Parathyroid adenoma (tissue), 2 donors: Measurements from ENCODE around the gene RAPGEF2.

Source experiments
- H2AFZ ChIP-seq: fragments of 300-600 bp; sonication (generic); one replicate; pipeline ENCODE4 v1.7.0; 2017; ENCODE audit warnings: antibody characterized with exemption, mild to moderate bottlenecking
- H3K27ac ChIP-seq: fragments of 300-600 bp; sonication (generic); one replicate; pipeline ENCODE4 v1.7.0; 2017
- H3K27me3 ChIP-seq: fragments of 300-600 bp; sonication (generic); one replicate; pipeline ENCODE4 v1.7.0; 2017; ENCODE audit warnings: low read length; ENCODE audit not compliant: control insufficient read depth, insufficient read depth
- H3K36me3 ChIP-seq: fragments of 300-600 bp; sonication (generic); one replicate; pipeline ENCODE4 v1.7.0; 2017; ENCODE audit warnings: low read length; ENCODE audit not compliant: control insufficient read depth, insufficient read depth
- H3K4me1 ChIP-seq: fragments of 300-600 bp; sonication (generic); one replicate; pipeline ENCODE4 v1.7.0; 2017; ENCODE audit warnings: control low read depth
- H3K4me2 ChIP-seq: fragments of 300-600 bp; sonication (generic); one replicate; pipeline ENCODE4 v1.7.0; 2017; ENCODE audit warnings: low read length
- H3K4me3 ChIP-seq: fragments of 300-600 bp; sonication (generic); one replicate; pipeline ENCODE4 v1.7.0; 2017; ENCODE audit warnings: low read depth, low read length
- H3K79me2 ChIP-seq: fragments of 300-600 bp; sonication (generic); one replicate; pipeline ENCODE4 v1.7.0; 2017; ENCODE audit warnings: control low read depth
- H3K9ac ChIP-seq: fragments of 300-600 bp; sonication (generic); one replicate; pipeline ENCODE4 v1.7.0; 2017; ENCODE audit warnings: mild to moderate bottlenecking
- H3K9me3 ChIP-seq: fragments of 300-600 bp; sonication (generic); one replicate; pipeline ENCODE4 v1.7.0; 2017; ENCODE audit warnings: low read length; ENCODE audit not compliant: control insufficient read depth
- TF ChIP-seq, protein P1 (sequence below): fragments of 300-600 bp; sonication (generic); IDR thresholded peaks from one replicate; pipeline ENCODE4 v1.7.0; 2017; ENCODE audit warnings: antibody characterized with exemption, mild to moderate bottlenecking
- donor health status: primary hyperparathyroidism.

RAPGEF2 gene

GRCh38 chr4:159144112-159144694 lies 41.3 kb downstream of the RAPGEF2 start:
- TF ChIP-seq, protein P1, sequence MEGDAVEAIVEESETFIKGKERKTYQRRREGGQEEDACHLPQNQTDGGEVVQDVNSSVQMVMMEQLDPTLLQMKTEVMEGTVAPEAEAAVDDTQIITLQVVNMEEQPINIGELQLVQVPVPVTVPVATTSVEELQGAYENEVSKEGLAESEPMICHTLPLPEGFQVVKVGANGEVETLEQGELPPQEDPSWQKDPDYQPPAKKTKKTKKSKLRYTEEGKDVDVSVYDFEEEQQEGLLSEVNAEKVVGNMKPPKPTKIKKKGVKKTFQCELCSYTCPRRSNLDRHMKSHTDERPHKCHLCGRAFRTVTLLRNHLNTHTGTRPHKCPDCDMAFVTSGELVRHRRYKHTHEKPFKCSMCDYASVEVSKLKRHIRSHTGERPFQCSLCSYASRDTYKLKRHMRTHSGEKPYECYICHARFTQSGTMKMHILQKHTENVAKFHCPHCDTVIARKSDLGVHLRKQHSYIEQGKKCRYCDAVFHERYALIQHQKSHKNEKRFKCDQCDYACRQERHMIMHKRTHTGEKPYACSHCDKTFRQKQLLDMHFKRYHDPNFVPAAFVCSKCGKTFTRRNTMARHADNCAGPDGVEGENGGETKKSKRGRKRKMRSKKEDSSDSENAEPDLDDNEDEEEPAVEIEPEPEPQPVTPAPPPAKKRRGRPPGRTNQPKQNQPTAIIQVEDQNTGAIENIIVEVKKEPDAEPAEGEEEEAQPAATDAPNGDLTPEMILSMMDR: no peak
- Histone ChIP-seq H3K9me3 (no peaks in the 10 kb centered on the region), H3K79me2 (peaks cover 5% of the 10 kb centered on the region), H3K27me3 (no peaks in the 10 kb centered on the region), H3K27ac (no peak overlapping the region), H3K4me1 (no peaks in the 10 kb centered on the region), H3K9ac (no peak overlapping the region), H3K36me3 (no peaks in the 10 kb centered on the region), H3K4me3 (no peak overlapping the region), H2AFZ (no peak overlapping the region), H3K4me2 (no peak overlapping the region)

GRCh38 chr4:159145318-159145991 lies 42.6 kb downstream of the RAPGEF2 start:
- no peak overlapping the region for H3K4me3 ChIP-seq
- peaks cover 10% of the 10 kb centered on the region for H3K79me2 ChIP-seq
- H3K9ac ChIP-seq: no peak overlapping the region
- peaks cover 3% of the 10 kb centered on the region for H3K4me1 ChIP-seq
- H3K4me2 ChIP-seq: no peak overlapping the region
- TF ChIP-seq, protein P1: no peak
- H3K27me3 ChIP-seq: no peaks in the 10 kb centered on the region
- no peaks in the 10 kb centered on the region for H3K9me3 ChIP-seq
- H3K36me3 ChIP-seq: no peaks in the 10 kb centered on the region
- no peak overlapping the region for H2AFZ ChIP-seq
- H3K27ac ChIP-seq: no peak overlapping the region

GRCh38 chr4:159145992-159146330 lies 43.1 kb downstream of the RAPGEF2 start:
- H3K79me2 ChIP-seq: peaks cover 10% of the 10 kb centered on the region
- peaks cover 3% of the 10 kb centered on the region for H3K4me1 ChIP-seq
- no peaks in the 10 kb centered on the region for H3K36me3 ChIP-seq
- no peaks in the 10 kb centered on the region for H3K27me3 ChIP-seq
- H3K4me3 ChIP-seq: no peak overlapping the region
- TF ChIP-seq, protein P1: no peak
- no peak overlapping the region for H3K27ac ChIP-seq
- no peaks in the 10 kb centered on the region for H3K9me3 ChIP-seq
- H3K4me2 ChIP-seq: no peak overlapping the region
- no peak overlapping the region for H2AFZ ChIP-seq
- no peak overlapping the region for H3K9ac ChIP-seq

- Histone ChIP-seq H3K4me2 (no peak overlapping the region), H3K4me1 (peaks cover 3% of the 10 kb centered on the region), H3K27me3 (no peaks in the 10 kb centered on the region)
Measured at GRCh38 chr4:159146488-159146887, 43.6 kb downstream of the RAPGEF2 start.

More at GRCh38 chr4:159146488-159146887, 43.6 kb downstream of the RAPGEF2 start:
- Histone ChIP-seq H3K4me3 (no peak overlapping the region), H3K27ac (no peak overlapping the region), H3K9me3 (no peaks in the 10 kb centered on the region), H2AFZ (no peak overlapping the region), H3K9ac (no peak overlapping the region), H3K36me3 (no peaks in the 10 kb centered on the region), H3K79me2 (peaks cover 10% of the 10 kb centered on the region)
- TF ChIP-seq, protein P1: no peak
